Measurements from ENCODE around the gene AGAP1. TPM values are rescaled to one million over a fixed set of nuclear protein-coding genes. Genes with fewer than 3 reads are reported as not detected.

The AGAP1 gene
- total RNA-seq, 1 experiment from 2014 or later, result 56.4 TPM

DNA sequence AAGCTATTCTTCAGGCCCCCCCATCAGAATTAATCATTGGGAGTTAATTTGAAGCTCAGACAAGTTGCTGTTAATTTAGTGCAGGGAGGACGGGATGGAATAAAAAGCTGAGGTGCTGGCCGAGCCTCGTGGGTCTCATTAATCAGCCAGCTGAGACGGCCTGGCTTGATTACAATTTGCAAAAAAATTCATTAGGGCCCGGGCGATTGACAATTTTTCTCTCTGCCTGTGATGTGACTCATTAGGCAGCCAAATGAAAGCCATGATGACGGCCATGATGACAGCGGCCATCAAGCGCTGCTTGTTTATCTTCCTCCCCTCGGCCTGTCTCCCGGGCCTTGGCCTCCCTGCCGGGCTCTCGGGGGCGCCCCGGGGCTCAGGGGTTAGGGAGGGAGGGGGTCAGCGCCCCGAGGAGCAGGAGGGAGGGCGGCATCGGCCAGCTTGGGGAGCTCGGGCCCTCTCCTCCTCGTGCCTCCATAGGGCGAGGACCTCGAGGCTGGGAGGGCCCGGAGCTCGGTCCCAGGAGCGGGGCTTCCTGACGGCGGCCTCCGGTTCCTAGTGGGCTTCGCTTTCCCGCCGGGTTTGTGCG lies 669.1 kb downstream of the AGAP1 start:
- intact Hi-C loops (cut with micrococcal nuclease; ENCODE audit: unreplicated experiment), result no loop called here
- Mint-ChIP-seq H3K4me3 (ENCODE audit: low read depth, unreplicated experiment) (no peak overlapping the region), H3K4me1 (ENCODE audit: low read depth, unreplicated experiment) (no peaks in the 10 kb centered on the region), H3K27me3 (ENCODE audit: unreplicated experiment) (peaks cover 18% of the 10 kb centered on the region), H3K27ac (ENCODE audit: unreplicated experiment) (no peak overlapping the region), H3K9me3 (ENCODE audit: low read depth, unreplicated experiment) (no peaks in the 10 kb centered on the region), H3K36me3 (ENCODE audit: insufficient read depth, unreplicated experiment) (peaks cover 23% of the 10 kb centered on the region)
- no TSS peak for BruUV-seq (replicated peaks)
- TF ChIP-seq, protein P1, sequence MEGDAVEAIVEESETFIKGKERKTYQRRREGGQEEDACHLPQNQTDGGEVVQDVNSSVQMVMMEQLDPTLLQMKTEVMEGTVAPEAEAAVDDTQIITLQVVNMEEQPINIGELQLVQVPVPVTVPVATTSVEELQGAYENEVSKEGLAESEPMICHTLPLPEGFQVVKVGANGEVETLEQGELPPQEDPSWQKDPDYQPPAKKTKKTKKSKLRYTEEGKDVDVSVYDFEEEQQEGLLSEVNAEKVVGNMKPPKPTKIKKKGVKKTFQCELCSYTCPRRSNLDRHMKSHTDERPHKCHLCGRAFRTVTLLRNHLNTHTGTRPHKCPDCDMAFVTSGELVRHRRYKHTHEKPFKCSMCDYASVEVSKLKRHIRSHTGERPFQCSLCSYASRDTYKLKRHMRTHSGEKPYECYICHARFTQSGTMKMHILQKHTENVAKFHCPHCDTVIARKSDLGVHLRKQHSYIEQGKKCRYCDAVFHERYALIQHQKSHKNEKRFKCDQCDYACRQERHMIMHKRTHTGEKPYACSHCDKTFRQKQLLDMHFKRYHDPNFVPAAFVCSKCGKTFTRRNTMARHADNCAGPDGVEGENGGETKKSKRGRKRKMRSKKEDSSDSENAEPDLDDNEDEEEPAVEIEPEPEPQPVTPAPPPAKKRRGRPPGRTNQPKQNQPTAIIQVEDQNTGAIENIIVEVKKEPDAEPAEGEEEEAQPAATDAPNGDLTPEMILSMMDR (IDR thresholded peaks at IDR 0.05; ENCODE audit: unreplicated experiment), result no peak
- CTCF ChIA-PET, result interaction anchor here (1.4 kb wide), 1 partner anchor 8 kb away, joined by 4 read pairs; no protein-coding TSS in a partner anchor
- DNase-seq, result no peak

DNA sequence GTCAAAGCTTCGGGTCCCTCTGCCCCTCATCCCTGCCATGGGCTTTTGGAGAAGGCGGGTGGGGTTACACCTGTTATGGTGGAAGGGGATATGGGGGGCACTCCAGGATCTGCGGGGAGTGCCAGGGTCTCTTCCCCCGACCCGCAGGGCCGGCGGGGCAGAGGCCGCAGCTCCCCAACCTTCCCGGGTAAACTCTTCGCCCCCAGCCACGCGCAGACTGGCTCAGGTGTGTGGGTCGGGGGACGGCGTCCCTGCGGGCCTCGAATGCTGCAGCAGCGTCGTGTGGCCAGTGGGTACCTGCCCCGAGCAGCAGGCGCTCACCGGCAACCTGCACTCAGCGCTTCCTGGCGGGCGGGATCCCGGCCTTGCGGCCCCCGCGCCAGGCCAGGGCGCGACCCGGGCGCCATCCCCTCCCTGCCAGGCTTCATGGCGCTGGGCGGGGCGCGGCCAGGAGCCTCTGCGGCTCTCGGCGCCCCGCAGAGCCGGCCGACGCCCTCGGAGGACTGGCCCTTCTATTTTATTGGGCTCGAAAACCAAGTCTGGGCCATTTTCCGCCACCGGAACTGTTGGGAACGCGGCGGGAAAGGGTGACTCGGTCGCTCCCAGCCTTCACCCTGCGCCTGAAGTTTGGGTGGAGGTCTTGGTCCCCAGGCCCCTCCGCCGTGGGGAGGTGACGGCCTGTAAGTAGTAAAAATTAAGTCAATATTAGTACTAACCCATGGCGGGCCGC lies 669.8 kb downstream of the AGAP1 start:
- no peaks in the 10 kb centered on the region for H3K4me1 Mint-ChIP-seq (ENCODE audit: low read depth, unreplicated experiment)
- CTCF ChIA-PET, result no interaction called here
- no TSS peak for BruUV-seq (replicated peaks)
- DNase-seq, result no peak
- H3K36me3 Mint-ChIP-seq (ENCODE audit: insufficient read depth, unreplicated experiment), result peaks cover 29% of the 10 kb centered on the region
- TF ChIP-seq, protein P1 (IDR thresholded peaks at IDR 0.05; ENCODE audit: unreplicated experiment), result no peak
- intact Hi-C loops (cut with micrococcal nuclease; ENCODE audit: unreplicated experiment), result no loop called here
- H3K9me3 Mint-ChIP-seq (ENCODE audit: low read depth, unreplicated experiment), result no peaks in the 10 kb centered on the region
- no peak overlapping the region for H3K27ac Mint-ChIP-seq (ENCODE audit: unreplicated experiment)
- peaks cover 12% of the 10 kb centered on the region for H3K27me3 Mint-ChIP-seq (ENCODE audit: unreplicated experiment)
- no peak overlapping the region for H3K4me3 Mint-ChIP-seq (ENCODE audit: low read depth, unreplicated experiment)

DNA sequence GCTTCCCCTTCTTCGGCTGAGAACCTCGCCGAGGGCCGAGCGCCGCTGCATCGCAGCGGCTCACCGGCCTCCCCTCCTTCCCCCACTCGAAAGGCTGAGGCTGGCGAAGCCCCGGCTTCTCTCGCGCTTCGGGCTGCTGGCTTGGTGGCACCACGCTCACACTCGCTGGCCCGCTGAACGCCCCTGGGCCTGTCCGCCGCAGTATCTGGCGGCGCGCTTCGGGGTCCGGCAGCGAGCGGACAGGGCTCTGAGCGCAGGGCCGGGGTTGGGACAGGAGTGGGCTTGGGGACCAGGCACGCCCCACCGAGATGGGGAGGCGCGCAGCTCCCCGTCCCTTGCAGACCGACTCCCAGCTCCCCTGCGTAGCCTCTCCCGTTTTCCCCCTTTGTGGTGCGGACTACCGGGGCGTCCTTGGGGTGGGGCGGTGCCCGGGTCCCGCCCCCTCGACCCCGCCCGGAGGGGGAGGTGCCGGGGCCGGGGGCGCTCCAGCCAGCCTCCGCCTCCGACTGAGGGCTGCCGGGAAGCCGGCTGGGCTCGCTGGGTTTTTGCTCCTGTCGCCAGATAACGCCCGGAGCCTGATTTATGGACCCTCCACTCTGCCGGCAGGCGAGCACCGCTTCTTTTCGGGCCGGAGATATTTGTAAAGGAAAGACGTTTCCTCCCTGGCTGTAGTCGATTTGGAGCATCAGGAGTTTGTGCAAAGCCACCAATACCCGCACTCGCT lies 670.5 kb downstream of the AGAP1 start:
- TF ChIP-seq, protein P1 (IDR thresholded peaks at IDR 0.05; ENCODE audit: unreplicated experiment), result no peak
- CTCF ChIA-PET, result no interaction called here
- no TSS peak for BruUV-seq (replicated peaks)
- DNase-seq, result no peak
- no peak overlapping the region for H3K27ac Mint-ChIP-seq (ENCODE audit: unreplicated experiment)
- H3K36me3 Mint-ChIP-seq (ENCODE audit: insufficient read depth, unreplicated experiment), result peaks cover 30% of the 10 kb centered on the region
- no peaks in the 10 kb centered on the region for H3K4me1 Mint-ChIP-seq (ENCODE audit: low read depth, unreplicated experiment)
- peaks cover 5% of the 10 kb centered on the region for H3K27me3 Mint-ChIP-seq (ENCODE audit: unreplicated experiment)
- no peak overlapping the region for H3K4me3 Mint-ChIP-seq (ENCODE audit: low read depth, unreplicated experiment)
- intact Hi-C loops (cut with micrococcal nuclease; ENCODE audit: unreplicated experiment), result no loop called here
- no peaks in the 10 kb centered on the region for H3K9me3 Mint-ChIP-seq (ENCODE audit: low read depth, unreplicated experiment)

DNA sequence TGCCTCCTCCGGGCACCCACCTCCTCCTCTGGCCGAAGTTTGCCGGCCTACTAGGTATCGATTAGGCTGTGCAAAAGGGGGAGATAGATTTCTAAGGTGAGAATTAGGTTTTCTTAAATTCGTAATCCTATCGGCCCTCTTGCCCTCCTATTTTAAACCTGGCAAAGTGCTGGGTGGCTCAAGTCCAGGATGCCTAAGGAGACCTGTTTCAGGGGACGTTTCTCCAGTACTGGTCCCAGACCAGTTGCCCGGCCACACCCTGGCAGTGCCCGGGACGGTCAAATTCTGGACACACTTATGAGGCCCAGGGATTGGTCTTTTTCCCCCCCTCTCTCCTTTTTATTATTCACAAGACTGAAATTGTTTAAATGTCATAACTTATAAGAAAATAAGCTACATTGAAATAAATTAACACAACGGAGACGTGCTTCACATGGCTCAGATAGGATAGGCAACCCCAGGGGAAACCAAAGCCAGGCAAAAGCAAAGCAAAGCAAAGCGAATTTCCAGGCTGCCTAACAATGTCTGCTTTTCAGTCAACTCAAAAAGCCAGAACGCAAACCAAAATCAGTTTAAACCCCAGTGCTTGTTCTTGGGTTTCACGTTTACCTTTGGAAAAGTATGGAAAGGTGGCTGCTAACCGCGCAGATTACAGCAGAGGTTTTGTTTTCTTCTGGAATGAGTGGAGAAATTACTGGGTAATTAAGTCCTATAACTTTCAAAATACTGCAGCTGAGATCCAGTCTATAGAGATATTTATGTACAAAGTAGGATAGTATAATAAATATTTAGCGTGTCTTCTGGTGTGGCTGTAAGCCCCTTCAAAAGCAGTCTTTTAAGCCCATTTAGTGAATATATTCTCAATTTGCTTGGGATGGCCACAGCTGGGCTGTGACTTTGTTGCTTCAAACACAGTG lies 671.3 kb downstream of the AGAP1 start:
- intact Hi-C loops (cut with micrococcal nuclease; ENCODE audit: unreplicated experiment), result no loop called here
- H3K36me3 Mint-ChIP-seq (ENCODE audit: insufficient read depth, unreplicated experiment), result peaks cover 30% of the 10 kb centered on the region
- CTCF ChIA-PET, result interaction anchor here (0.6 kb wide), 1 partner anchor 809 kb away, joined by 4 read pairs; no protein-coding TSS in a partner anchor
- BruUV-seq (replicated peaks), result TSS peak; percentile 24
- no peaks in the 10 kb centered on the region for H3K27me3 Mint-ChIP-seq (ENCODE audit: unreplicated experiment)
- TF ChIP-seq, protein P1 (IDR thresholded peaks at IDR 0.05; ENCODE audit: unreplicated experiment), result no peak
- no peak for DNase-seq
- no peak overlapping the region for H3K4me3 Mint-ChIP-seq (ENCODE audit: low read depth, unreplicated experiment)
- H3K9me3 Mint-ChIP-seq (ENCODE audit: low read depth, unreplicated experiment), result no peaks in the 10 kb centered on the region
- H3K27ac Mint-ChIP-seq (ENCODE audit: unreplicated experiment), result no peak overlapping the region
- no peaks in the 10 kb centered on the region for H3K4me1 Mint-ChIP-seq (ENCODE audit: low read depth, unreplicated experiment)

Data from Calu3 (cell line).